ENCODE measurements around the gene GIMAP1. TPM values are rescaled to one million over a fixed set of nuclear protein-coding genes. Genes with fewer than 3 reads are reported as not detected.

The GIMAP1 gene
- total RNA-seq, 2 donors from 2014 or later = 5.6 to 8.0 TPM

DNA sequence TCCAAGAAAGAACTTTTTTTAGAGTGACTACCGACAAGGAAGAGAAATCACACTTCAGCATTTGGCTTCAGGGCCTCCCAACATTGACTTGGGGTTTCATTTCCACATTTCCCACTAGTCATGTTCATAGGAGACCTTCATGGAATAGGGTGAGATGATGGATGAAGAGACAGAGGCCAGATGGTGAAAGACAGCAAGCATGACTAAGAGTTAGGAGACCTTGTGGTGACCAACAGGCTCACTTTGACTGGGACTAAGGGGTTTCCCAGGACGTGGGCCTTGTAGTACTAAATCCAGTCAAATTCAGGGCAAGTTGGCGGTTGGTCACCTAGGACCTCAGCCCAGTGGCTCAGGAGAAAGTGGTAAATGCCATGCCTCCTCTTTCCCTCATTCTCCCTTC lies 17.8 kb downstream of the GIMAP1 start:
- TF ChIP-seq, protein P1, sequence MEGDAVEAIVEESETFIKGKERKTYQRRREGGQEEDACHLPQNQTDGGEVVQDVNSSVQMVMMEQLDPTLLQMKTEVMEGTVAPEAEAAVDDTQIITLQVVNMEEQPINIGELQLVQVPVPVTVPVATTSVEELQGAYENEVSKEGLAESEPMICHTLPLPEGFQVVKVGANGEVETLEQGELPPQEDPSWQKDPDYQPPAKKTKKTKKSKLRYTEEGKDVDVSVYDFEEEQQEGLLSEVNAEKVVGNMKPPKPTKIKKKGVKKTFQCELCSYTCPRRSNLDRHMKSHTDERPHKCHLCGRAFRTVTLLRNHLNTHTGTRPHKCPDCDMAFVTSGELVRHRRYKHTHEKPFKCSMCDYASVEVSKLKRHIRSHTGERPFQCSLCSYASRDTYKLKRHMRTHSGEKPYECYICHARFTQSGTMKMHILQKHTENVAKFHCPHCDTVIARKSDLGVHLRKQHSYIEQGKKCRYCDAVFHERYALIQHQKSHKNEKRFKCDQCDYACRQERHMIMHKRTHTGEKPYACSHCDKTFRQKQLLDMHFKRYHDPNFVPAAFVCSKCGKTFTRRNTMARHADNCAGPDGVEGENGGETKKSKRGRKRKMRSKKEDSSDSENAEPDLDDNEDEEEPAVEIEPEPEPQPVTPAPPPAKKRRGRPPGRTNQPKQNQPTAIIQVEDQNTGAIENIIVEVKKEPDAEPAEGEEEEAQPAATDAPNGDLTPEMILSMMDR (IDR thresholded peaks at IDR 0.05) = no peak
- Histone ChIP-seq H3K27me3 (no peaks in the 10 kb centered on the region), H3K4me1 (peaks cover 0 to 7% of the 10 kb centered on the region in 2 donors), H3K9me3 (peaks cover 0 to 1% of the 10 kb centered on the region in 2 donors), H3K27ac (no peak overlapping the region), H3K36me3 (no peaks in the 10 kb centered on the region), H3K4me3 (no peak overlapping the region)
- no peak for DNase-seq (ENCODE audit: low spot score)

DNA sequence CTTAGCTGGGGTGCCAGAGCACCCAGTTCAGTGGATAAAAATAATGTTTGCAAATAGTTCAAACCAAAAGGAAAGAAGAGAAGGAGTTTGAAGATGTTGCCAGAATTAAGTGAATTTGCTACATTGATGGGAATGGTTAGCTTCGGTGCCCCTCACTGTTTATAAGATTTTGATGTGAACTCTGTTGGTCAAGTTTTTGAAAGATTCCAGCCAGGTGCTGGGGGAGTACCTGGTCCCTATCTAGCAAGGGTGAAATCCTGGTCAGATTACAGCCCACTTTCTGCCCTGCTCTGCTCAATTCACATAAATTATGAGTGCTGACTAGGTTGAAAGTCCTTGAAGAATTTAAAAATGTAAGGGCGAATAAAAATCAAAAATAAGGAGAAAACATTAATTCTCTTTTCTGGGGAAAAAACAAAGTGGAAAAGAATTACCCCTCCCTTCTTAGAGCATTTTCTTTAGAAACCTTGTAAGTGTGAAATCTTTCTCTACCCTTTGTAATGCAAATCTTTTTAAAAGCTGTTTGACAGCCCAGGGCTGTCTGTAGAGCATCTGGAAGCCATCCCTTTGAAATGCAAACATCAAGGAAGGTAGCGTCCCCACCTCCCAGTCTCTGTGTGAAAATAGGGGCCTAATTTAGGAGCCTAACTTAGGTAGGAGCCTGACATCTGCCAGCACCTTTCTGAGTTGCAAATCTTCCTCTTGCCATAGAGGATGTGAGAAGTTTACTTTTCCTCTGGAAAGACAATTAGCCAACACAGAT lies 19.4 kb downstream of the GIMAP1 start:
- Histone ChIP-seq H3K4me1 (peaks cover 0 to 7% of the 10 kb centered on the region in 2 donors), H3K4me3 (no peak overlapping the region), H3K9me3 (no peaks in the 10 kb centered on the region), H3K27me3 (no peaks in the 10 kb centered on the region), H3K36me3 (no peaks in the 10 kb centered on the region), H3K27ac (peak overlapping the region in 1 of 2 donors; percentile 67)
- TF ChIP-seq, protein P1 (IDR thresholded peaks at IDR 0.05) = no peak
- no peak for DNase-seq (ENCODE audit: low spot score)

DNA sequence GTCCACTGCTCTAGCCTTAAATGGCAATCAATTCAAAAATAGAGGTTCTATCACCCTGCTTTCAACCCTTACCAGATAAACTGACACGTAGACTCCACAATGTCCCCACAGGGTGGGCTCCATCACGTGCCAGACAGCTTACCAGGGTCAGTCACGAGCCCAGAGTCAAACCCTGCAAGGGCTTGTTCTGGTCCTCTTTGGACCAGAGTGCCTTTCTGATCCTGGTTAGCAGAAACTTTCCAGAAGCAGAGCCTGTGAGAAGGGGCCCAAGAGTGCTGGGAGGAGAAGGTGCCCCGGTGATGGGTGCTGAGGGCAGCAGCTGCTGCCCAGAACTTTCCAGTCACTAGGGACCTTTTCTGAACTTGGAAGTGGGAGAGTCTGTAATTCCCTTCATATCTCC lies 20.5 kb downstream of the GIMAP1 start:
- TF ChIP-seq, protein P1 (IDR thresholded peaks at IDR 0.05) = no peak
- Histone ChIP-seq H3K9me3 (no peaks in the 10 kb centered on the region), H3K4me1 (peaks cover 0 to 7% of the 10 kb centered on the region in 2 donors), H3K27me3 (no peaks in the 10 kb centered on the region), H3K27ac (peak overlapping the region; percentile 67 to 70), H3K4me3 (peak overlapping the region; percentile 36 to 50), H3K36me3 (peaks cover 3% of the 10 kb centered on the region)
- DNase-seq (ENCODE audit: low spot score) = no peak

DNA sequence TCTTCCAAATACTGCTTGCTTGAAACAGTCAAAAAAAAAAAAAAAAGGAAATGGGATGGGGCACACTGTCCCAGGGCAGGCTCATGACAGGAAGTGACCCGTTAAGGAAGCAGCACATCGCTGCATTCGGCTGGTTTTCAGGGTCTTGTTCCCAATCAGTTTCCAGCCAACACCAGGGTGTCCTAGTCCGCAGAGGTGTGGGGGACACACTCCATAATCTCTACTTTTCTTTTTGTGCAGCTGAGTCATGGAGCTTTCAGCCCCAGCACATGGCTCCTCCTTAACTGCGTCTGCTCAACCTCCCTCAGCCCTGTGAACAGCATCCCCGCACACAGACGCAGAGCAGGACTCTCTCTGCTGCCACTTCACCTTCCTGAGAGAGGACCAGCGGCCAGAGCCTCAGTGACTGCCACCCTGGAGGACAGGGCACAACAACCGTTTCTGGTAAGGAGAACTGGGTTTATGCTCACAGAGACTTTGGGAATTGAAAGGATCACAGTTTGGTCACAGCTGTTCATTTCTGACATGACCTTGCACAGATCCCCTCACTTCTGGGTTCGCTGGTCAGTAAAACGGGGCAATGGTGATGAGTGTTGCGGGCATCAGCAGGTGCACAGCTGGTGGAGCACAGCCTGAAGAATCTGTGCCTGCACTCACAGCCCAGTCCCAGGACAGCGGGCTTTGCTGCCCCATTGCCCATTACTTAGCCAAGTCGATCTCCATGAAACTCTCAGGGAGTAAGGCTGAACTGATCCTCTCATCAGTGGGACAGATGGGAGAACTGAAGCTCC lies 21.0 kb downstream of the GIMAP1 start, which contains the start of gene GIMAP5:
Gene GIMAP5 (plus strand): TSS at position 154 of the 791 bp plus-strand sequence. CDS start 3,467 bp downstream, outside the sequence.
- TF ChIP-seq, protein P1 (IDR thresholded peaks at IDR 0.05) = no peak
- Histone ChIP-seq H3K4me1 (peaks cover 0 to 7% of the 10 kb centered on the region in 2 donors), H3K9me3 (no peaks in the 10 kb centered on the region), H3K27me3 (no peaks in the 10 kb centered on the region), H3K27ac (peak within 1 kb of the TSS; percentile 67 to 70), H3K36me3 (peaks cover 9% of the 10 kb centered on the region), H3K4me3 (peak within 1 kb of the TSS; percentile 36 to 50)
- DNase-seq (ENCODE audit: low spot score) = no peak

DNA sequence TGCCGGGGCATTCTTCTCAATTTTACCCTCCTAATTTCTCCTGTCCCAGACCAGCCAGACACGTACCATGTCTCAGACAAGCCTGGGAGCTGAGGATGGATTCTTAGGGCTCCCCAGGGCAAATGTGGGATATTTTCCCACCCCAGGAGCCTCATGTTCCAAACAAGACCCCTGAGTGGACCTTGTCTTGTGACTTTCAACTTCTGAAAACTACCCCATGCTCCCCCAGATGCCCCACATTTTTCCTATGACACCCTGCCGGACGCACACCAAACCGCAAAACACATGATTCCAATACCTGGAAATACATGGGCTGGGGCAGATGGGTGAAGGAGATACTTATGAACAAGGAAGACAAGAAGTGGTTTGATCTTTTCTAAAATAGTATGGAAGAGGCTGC lies 21.7 kb downstream of the GIMAP1 start:
- peak overlapping the region; percentile 67 to 70 for H3K27ac ChIP-seq
- H3K4me1 ChIP-seq = peaks cover 0 to 10% of the 10 kb centered on the region in 2 donors

More for the DNA sequence above, 21.7 kb downstream of the GIMAP1 start:
- no peaks in the 10 kb centered on the region for H3K27me3 ChIP-seq
- H3K36me3 ChIP-seq = peaks cover 15% of the 10 kb centered on the region
- TF ChIP-seq, protein P1 (IDR thresholded peaks at IDR 0.05) = no peak
- no peak for DNase-seq (ENCODE audit: low spot score)
- H3K4me3 ChIP-seq = peak overlapping the region; percentile 36 to 50
- H3K9me3 ChIP-seq = no peaks in the 10 kb centered on the region

All from right atrium auricular region (tissue), 2 donors.